GM19468 (cell line): ENCODE measurements around the gene SORCS2.

Experiments
- ATAC-seq: cut with Tn5 transposase; IDR thresholded peaks from one replicate; pipeline ENCODE4 v1.9.1; 2021; ENCODE audit warnings: mild to moderate bottlenecking, moderate library complexity, moderate number of reproducible peaks; ENCODE audit not compliant: unreplicated experiment; ENCODE audit errors: extremely low read depth

Gene SORCS2

DNA sequence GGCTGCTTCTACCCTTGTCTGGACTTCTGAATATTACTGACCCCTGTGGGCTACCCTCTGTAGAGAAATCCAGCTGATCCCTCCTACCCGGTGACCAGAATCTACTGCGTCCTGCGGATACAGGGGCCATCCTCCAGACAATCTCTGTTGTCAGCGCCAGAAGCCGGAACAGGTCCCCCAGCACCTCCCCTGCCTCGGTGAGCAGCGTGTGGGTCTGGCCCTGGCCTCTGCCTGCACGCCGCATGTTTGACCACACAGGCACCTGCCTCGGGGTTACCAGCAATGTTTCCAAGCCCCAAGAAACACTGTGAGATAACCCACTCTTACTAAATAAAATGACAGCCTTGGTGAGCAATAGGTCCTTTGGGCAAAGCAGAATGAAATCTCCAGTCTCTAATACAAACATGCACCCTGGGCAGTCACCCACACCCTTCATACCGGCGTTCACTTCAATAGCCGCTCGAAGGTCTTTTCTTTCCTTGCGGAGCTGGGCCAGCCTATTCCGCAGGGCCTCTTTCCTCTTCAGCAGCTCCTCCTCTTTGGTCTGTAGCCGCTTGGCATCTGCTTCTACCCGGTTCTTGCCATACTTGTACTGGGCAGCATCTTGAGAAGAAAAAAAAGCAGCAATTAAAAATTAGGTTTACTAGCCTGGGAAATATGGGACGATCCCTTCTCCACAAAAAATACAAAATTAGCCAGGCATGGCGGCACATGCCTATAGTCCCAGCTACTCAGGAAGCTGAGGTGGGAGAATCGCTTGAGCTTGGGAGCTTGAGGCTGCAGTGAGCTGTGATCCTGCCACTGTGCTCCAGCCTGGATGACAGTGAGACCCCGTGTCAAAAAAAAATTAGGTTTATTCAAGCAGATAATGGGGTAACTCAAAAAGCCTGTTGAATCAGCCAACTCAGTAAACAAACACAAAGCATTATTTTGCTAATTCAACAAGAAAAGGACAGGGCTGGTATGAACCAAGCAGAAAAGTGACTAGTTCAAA lies 582.3 kb downstream of the SORCS2 start:
- no peak for ATAC-seq

DNA sequence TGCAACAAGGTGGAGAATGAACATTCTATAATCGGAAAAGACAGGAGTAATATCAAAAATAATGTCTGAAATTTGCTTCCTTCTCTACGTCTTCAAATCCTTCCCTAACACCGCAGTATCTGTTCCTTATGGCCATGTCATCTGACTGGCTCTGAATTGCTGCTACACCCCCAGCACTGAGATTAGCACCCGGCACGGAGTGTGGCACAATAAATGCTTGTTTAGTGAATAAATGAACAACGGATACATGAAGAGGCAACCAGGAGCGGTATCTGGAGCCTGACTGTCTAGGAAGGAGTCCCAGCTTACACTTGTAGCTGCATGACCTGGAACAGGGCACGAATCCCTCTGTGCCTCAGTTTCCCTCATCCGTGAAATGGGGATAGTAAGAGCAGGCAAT lies 583.1 kb downstream of the SORCS2 start:
- ATAC-seq: no peak

DNA sequence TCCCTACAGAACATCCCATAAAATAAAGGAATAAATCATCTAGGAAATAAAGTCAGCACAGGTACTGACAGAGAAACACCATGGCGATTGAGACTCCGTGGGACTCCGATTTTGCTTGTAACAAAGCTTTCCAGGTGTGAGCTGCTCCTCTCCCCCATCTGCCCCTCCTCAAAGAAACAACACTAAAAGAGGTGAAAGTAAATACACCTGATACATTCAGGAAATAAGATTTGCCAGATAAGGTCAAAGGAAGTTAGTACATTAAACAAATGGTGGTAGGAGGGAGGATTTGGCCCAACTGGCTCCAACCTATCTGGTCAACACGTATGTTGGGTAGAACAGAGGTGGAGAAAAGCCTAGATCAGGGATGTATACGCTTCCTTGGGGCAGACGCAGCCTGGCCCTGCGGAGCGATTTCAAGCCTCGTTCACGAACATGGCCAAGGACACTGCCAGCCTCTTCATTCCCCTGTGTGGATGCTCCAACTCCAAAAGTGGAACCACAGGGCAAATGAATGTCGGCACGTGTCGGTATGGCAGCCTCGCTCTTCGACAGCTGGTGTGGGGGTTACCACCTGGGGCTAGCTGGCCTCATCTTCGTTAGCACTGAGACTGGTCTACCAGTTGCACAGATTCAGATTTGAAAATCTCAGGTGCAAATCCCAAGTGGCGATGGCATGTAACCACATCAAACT lies 584.8 kb downstream of the SORCS2 start:
- ATAC-seq: no peak

DNA sequence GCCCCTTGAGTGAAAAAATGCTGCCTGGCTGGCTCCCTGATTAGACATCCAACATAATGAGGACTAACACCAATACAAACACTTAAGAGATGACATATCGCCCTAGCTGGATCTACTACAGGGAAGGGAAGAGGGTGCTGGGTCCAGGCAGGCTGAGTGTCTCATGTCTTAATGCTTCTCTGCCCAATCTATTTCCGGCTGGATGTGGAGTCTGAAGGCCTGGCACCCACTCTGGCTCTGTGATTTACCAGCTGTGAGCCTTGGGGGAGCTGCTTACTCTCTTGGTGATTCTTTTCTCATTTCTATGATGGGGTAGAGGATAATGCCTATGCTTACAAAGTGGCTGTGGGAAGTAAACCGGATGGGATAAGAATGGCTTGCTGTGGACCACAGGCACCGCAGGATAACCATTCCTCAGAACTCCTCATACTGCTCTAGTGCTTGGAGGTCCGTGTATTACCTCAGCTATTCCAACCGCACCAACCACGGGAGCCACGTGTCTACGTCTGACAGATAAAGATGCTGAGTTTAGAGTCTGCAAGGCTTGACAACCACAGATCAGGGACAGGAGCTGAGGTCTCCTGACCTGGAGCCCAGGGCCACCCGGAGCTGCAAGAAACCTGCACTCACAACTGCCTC lies 585.7 kb downstream of the SORCS2 start:
- ATAC-seq: no peak

DNA sequence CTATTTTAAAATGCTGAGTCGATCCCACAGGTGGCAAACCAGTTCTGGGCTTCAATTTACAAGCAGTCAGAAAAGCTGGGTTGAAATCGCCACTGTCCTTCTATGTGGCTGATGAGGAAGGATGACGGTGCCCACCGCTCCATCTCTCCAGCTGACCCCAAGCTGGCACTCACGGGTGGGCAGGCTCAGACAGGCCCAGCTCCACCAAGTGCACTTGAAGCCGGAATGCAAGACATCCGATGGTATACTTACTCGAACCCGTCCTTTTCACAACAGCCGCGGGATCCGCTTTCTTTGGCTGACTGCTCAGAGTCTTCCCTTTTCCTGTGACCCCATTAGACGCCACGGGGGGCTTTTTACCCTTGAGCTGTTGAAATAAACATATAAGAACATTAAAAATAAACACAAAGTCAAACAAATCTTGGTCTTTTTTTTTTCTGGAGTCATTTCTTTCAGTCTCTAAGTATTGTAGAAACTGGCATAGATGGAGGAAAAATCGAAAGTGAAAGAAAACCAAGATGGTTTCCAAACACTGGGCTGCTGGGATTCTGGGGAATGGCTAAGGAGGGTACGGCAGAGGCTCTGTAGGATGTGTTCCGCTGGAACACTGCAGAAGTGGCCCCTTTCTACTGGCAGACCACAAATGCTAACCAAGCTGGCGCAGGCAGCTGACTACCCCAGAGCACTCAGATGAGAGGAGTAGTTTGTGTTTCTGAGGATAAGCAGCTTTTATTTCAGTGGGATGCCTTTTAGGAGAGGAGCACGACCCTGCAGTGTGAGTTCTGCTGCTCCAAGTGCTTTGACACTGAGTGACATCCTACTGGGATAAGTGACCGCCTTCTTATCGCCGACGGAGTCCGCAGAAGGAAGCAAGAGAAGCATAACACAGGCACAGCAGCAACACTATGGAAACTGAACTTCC lies 586.4 kb downstream of the SORCS2 start:
- ATAC-seq: no peak

DNA sequence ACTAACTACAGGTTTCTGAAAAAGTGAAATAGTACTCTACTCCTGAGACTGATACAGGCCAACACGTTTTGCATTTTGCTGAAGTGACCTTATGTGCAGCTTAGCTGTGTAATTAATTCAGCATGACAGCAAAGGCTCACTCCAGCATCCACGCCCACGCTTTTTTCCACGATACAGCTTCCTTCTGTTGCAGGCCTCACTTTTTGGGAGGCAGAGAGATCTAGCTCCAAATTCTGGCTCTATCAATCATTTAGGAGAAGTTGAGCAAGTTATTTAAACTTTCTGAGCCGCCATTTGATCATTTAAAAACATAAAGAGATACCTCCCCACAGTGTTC lies 587.1 kb downstream of the SORCS2 start:
- no peak for ATAC-seq

DNA sequence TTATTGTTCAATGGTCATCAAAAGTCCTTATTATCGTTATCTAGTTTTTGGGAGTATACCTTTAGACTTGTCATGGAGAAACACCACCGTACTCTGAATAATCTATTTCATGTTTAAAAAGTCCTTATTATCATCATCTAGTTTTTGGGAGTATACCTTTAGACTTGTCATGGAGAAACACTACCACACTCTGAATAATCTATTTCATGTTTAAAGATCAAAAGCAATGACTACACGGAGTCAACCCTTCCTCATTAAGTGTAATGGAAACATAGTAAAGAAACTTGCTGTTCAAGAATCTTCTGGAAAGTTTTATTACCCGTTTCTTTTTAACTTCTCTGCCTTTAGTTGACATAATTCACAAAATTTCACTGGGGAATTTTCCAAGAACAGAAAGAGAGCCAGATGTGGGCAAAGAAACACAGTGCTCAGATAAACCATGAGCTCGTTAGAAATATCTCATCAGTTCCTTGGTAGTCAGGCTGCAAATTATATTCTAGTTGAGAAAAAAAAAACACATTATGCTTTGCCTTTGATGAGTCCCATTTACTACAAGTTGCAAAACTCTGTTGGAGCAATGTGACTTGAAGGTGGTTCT lies 588.5 kb downstream of the SORCS2 start:
- no peak for ATAC-seq

DNA sequence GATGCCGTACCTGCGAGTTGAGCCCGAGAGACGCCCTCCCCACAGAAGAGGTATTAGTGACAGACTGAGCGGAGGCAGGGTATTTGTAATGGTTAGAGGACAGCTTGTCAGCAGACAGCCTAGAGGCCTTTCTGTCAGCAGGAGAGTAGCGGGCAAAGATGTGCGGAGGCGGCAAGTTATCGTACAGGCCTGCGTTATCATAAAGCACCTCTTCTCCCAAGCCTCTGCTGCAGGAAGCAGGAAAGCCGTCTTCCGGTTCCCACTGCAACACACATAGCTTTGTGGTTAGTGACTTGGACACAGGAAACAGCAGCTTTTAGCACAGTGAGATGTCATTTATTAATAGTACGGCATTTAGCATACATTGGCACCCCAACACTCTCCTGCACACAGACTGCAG lies 589.0 kb downstream of the SORCS2 start:
- no peak for ATAC-seq

DNA sequence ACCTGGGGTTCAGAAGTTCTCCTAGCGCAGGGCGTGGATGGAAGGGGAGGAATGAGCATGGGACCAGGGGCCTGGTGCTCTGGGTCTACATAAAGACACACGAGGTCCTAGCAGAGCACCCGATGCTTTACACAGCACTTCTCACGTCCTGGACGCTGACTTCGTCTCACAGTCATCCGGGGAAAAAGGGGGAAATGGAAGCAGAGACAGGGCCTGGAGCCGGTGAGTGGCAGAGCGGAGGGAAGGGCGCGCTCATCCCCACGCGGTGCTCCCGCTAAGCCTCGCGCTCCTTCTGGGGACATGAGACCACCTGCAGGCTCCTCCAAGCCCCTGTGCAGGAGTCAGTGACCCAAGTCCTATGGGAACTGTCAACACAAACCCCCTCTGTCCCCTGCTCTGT lies 589.7 kb downstream of the SORCS2 start:
- no peak for ATAC-seq

DNA sequence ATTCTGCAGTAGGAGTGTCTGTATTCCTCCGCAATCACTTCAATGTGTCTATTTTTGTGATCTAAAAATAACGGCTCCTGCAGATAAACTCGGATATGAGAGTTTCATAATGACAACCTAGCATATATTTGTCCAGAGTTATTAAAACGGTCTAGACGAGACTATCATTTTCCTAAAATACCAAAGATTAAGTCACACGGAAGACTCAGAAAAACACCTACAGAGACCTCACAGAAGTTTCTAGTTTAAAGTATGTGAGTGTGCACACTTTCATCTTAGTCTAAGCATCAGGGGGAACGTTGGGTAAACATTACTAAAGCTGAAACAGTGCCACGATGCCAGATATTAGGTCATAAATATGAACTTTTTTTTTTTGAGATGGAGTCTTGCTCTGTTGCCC lies 590.4 kb downstream of the SORCS2 start:
- no peak for ATAC-seq

DNA sequence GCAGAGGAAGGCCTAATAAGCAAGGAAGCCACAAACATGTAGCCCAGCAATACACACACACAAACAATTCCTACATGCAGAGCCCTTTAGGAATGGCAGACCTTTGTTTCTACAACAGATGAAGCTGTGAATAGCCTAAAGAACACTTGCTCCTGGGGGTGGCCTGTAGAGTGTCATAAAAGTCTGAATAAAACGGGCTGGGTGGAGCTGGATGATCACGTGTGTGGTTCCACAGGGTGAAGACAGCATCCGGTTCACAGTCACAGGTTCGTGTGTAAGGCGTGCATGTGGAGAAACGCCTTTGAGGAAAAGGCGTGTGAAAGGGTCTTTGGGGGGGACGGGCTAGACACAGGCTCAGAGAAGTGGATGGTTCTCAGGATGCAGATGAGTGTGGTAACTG lies 591.2 kb downstream of the SORCS2 start:
- no peak for ATAC-seq

DNA sequence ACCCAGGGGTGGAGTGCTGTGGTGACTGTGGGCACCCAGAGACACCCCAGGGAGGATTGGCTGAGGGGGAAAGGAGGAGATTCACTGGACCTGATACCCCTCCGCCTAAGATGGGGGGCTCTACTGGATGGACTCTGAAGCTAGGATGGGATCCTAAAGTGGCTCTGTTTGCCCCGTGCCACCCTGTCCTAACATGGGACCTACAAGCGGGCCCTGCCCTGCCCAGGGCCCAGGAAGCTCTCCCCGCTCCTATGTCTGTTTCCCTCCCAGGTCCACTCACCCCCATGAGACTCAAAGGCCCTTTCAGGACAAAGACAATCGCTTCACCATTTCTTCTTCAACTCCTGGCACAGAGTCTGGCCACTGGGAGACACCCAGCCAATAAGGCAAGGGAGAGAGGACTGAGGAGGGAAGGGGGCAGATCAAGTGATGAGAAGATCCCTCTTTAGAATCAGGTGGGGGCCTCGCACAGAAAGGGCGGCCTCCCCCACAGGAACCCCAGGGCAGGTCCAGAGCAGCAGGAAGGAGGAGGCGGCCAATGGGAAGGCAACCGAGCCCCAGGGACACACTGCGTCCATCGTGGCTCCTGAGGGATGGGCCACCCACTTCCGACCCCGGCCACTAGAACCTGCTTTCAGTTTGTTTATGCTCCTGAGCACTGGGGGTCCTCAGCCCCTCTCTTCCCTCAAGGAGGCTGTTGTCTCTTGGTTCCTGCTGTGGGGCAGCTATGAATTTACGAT lies 592.0 kb downstream of the SORCS2 start:
- ATAC-seq: no peak

DNA sequence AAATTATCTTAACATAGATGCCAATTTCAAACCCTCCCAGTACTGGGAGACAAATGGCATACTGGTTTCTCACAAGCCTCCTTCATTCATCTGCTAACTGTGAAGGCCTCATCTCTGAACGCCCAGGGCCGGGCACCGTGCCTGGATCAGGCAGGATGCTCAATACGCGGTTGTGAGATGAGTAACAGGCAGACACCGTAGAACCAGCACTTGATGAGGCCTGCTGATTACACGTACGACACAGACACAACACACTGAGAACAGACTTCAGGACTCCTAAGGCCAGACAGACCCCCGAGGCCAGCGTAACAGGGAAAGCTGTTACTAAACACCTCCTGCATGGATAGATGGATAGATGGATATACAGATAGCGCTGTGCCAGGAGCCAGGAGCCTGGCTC lies 592.7 kb downstream of the SORCS2 start:
- ATAC-seq: no peak

DNA sequence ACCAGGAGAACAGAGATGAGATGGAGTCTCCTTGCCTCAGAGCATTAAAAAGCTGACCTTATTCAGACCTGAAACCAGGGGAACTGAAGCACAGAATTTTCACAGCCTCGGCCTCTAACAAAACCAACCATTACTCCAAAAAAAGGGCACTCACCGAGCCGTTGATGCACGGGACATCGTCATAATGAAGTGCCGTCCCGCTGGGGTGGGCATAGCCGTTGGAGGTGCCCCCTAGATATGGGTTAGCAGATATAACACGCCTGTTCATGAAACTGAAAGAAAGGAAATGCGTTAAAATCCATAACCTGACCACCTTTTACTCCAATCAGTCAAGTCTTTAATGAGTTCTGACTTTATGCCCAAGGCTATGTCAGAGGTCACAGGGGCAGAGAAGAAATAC lies 593.7 kb downstream of the SORCS2 start:
- ATAC-seq: no peak

DNA sequence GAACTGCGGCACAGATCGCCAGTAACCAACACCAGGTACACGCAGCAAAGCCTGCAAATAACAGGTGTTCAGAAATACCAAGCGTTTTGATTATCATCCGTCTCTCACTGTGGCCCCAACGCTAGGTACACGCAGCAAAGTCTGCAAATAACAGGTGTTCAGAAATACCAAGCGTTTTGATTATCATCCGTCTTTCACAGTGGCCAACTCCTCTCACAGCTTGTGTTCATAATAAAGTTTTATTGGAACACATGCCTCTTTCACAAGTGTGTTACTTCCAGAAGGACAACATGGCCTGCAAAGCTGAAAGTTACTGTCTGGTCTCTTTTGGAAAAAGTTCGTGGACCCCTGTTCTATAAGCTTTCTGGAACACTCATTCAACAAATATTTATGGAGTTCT lies 594.2 kb downstream of the SORCS2 start:
- ATAC-seq: no peak

DNA sequence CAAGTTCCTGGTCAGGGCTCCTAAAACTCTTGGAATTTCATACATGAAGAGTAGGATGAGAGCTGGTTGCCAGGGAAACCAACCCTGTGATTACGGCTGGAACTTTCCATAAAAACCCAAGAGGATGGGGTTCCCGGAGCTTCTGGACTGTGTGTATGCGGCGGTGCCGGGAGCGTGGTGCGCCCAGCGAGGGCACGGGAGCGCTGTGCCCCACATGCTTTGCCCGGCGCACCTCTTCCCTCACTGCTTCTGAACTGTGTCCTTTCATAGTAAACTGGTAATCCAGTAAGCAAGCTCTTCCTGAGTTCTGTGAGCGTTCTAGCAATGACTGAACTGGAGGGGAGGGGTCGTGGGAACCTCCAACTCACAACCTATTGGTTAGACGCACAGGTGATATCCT lies 594.7 kb downstream of the SORCS2 start:
- ATAC-seq: no peak

DNA sequence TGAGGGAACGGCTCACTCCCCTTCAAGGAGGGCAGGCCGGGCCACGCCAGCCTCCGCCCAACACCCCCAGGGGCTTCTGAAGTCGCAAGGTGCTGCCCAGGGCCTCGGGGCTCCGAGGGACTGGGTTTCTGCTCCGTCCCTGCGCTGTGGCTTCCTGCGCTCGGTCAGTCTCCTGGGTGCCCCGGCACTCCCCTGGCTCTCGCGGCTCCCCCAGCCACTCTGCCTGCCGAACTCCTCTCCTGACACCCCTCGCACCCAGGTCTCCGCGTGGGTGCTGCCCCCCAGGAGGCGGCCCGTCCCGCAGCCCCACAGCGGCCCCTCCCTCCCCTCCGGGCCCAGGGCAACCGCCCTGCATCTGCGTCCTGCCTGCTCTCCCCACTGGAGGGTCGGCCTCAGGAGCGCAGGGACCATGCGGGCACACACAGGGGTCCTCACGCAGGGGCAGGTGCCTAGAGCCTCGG lies 595.4 kb downstream of the SORCS2 start:
- no peak for ATAC-seq

DNA sequence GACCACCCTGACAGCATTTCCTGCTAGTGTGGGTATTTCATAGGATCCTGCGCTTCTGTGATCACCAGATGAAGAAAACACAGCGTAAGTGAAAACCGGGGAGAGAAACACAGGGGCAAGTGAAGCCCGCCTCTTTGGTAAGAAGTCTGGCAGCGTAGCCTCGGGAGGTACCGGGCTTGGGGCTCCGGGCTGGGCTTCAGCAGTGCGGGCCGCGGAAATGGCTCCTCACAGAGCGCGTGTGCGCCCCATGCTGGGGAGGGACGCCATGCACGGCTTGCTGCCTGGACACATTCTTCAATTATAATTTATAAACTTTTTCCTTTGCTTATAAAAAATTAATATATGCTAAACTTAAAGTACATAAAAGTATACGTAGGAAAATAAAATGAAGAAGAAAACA lies 595.9 kb downstream of the SORCS2 start:
- no peak for ATAC-seq
